Naive thymus-derived CD4-positive, alpha-beta T cell (primary cell): ENCODE measurements around the gene INO80D. TPM values are rescaled to one million over a fixed set of nuclear protein-coding genes. Genes with fewer than 3 reads are reported as not detected.

Source experiments
- ATAC-seq: fragments of 150-1000 bp; cut with Tn5 transposase; 2 replicates; pipeline ENCODE4 v1.10.0; 2021; ENCODE audit warnings: mild to moderate bottlenecking, moderate library complexity
- CTCF ChIA-PET: fragments of 350-600 bp; sonication (Branson Sonifier 250); formaldehyde crosslinking; loops from one replicate; lab custom pipeline; 2021; ENCODE audit warnings: antibody characterized with exemption; lab: Charles Lee
- POLR2A ChIA-PET: fragments of 350-600 bp; sonication (Branson Sonifier 250); formaldehyde crosslinking; loops from one replicate; lab custom pipeline; 2021; ENCODE audit warnings: antibody characterized with exemption, inconsistent platforms; lab: Charles Lee
- DNase-seq, 9 donors: peaks; one replicate each; pipeline versions ENCODE4 v3.0.0 to v3.0.0-alpha.2; 2020 to 2022; ENCODE audit warnings: mixed read lengths in 1 of 9
- H3K27ac ChIP-seq: one replicate; pipeline ENCODE4 v1.7.0; 2013; ENCODE audit warnings: mild to moderate bottlenecking, low read depth, low read length, moderate library complexity
- H3K27me3 ChIP-seq, 2 donors: one replicate each; pipeline ENCODE4 v1.7.0; 2013; ENCODE audit warnings: low read length in 2 of 2, mild to moderate bottlenecking in 2 of 2, moderate library complexity in 2 of 2; ENCODE audit not compliant: control insufficient read depth in 2 of 2, insufficient read depth in 2 of 2
- H3K36me3 ChIP-seq, 3 experiments: 1 replicate in 2 of 3; 2 replicates in 1 of 3; pipeline ENCODE4 v1.7.0; 2013; ENCODE audit warnings: low read length in 3 of 3, mild to moderate bottlenecking in 3 of 3, moderate library complexity in 1 of 3; ENCODE audit not compliant: insufficient read depth in 3 of 3, control insufficient read depth in 2 of 3
- H3K4me1 ChIP-seq, 2 donors: one replicate each; pipeline ENCODE4 v1.7.0; 2013; ENCODE audit warnings: low read length in 2 of 2, mild to moderate bottlenecking in 2 of 2, moderate library complexity in 1 of 2; ENCODE audit not compliant: control insufficient read depth in 2 of 2, insufficient read depth in 2 of 2
- H3K4me3 ChIP-seq: 2 replicates; pipeline ENCODE4 v1.7.0; 2013; ENCODE audit warnings: mild to moderate bottlenecking, low read length
- H3K9me3 ChIP-seq, 3 experiments: 1 replicate in 2 of 3; 2 replicates in 1 of 3; pipeline ENCODE4 v1.7.0; 2013; ENCODE audit warnings: low read length in 3 of 3; ENCODE audit not compliant: control insufficient read depth in 2 of 3
- H3K27ac Mint-ChIP-seq, 9 donors: one replicate each; pipeline ENCODE4 v1.8.0; 2020 to 2022; ENCODE audit warnings: mixed read lengths in 9 of 9, mild to moderate bottlenecking in 8 of 9, moderate library complexity in 5 of 9, inconsistent platforms in 2 of 9
- H3K27me3 Mint-ChIP-seq, 5 donors: one replicate each; pipeline ENCODE4 v1.8.0; 2021 to 2022; ENCODE audit warnings: mixed read lengths in 5 of 5, mild to moderate bottlenecking in 1 of 5
- H3K36me3 Mint-ChIP-seq, 5 donors: one replicate each; pipeline ENCODE4 v1.8.0; 2020 to 2022; ENCODE audit warnings: mixed read lengths in 5 of 5, mild to moderate bottlenecking in 3 of 5, inconsistent platforms in 1 of 5
- H3K4me1 Mint-ChIP-seq, 7 donors: one replicate each; pipeline ENCODE4 v1.8.0; 2020 to 2022; ENCODE audit warnings: mixed read lengths in 7 of 7, mild to moderate bottlenecking in 3 of 7, inconsistent platforms in 1 of 7
- H3K4me3 Mint-ChIP-seq, 10 donors: one replicate each; pipeline ENCODE4 v1.8.0; 2020 to 2022; ENCODE audit warnings: mild to moderate bottlenecking in 10 of 10, mixed read lengths in 10 of 10, moderate library complexity in 6 of 10, inconsistent platforms in 2 of 10
- H3K9me3 Mint-ChIP-seq, 11 donors: one replicate each; pipeline ENCODE4 v1.8.0; 2020 to 2022; ENCODE audit warnings: mixed read lengths in 11 of 11, mild to moderate bottlenecking in 4 of 11, inconsistent platforms in 1 of 11, moderate library complexity in 1 of 11
- intact Hi-C, 2 donors: fragments of 100-400 bp; cut with micrococcal nuclease; formaldehyde crosslinking; loops; one replicate each; pipeline ENCODE4 v1.15.1; 2023
- polyA plus RNA-seq, 2 donors: library from polyadenylated mRNA; unstranded; fragments of 300-500 nt; fragmentation: Illumina TruSeq; gene quantifications; one replicate each; pipeline ENCODE4 v1.2.3, GENCODE V29; 2021
- total RNA-seq, 6 experiments: library from RNA in 5 of 6; stranded (reverse) in 5 of 6; gene quantifications; 1 replicate in 5 of 6; 2 replicates in 1 of 6; pipeline ENCODE4 v1.2.3 and lab custom pipeline; 2021 to 2026

INO80D gene
- total and polyA plus RNA-seq, 7 experiments from 2014 or later, result 13.4 to 50.9 (median 43.1) TPM

DNA sequence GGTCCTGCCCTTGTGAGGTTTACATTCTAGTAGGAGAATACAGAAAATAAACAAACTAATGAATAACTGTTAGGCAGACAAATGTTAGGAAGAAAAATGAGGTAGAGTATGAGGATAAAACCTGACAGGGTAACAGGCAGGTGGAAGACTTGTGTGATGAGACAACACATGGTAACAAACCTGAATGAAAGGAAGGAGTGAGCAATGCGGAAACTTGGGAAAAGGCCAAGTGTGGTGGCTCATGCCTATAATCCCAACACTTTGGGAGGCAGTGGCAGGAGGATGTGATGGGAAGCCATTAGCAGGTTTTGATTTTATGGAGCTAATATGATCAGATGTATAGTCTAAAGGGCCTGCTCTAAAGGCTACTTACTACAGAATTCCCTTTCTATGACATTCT lies 74.2 kb downstream of the INO80D start:
- H3K36me3 Mint-ChIP-seq, result peaks cover 25 to 54% (median 51%) of the 10 kb centered on the region in 5 donors
- H3K27ac Mint-ChIP-seq, result peak overlapping the region in 4 of 9 donors; percentile 16 to 66 (median 40)
- peaks cover 0 to 5% (median 0%) of the 10 kb centered on the region in 7 donors for H3K4me1 Mint-ChIP-seq
- DNase-seq (no peak), ATAC-seq (no peak)
- Histone ChIP-seq H3K36me3 (peaks cover 0 to 72% (median 9%) of the 10 kb centered on the region in 3 experiments), H3K4me1 (no peaks in the 10 kb centered on the region), H3K27me3 (no peaks in the 10 kb centered on the region), H3K4me3 (no peak overlapping the region), H3K9me3 (no peaks in the 10 kb centered on the region), H3K27ac (no peak overlapping the region)
- no peaks in the 10 kb centered on the region for H3K27me3 Mint-ChIP-seq
- ChIA-PET CTCF (no interaction called here), POLR2A (no interaction called here)
- H3K9me3 Mint-ChIP-seq, result peaks cover 0 to 15% (median 9%) of the 10 kb centered on the region in 11 donors
- intact Hi-C loops, result loop anchor here in 1 of 2 donors (5.0 kb wide), 1 partner anchor 76 kb away; the partner anchor contains the start of gene INO80D
- H3K4me3 Mint-ChIP-seq, result no peak overlapping the region

- H3K27ac Mint-ChIP-seq, result peak overlapping the region in 1 of 9 donors; percentile 16
These were observed 74.9 kb downstream of the INO80D start for GRCh38 chr2:206011018-206011614.

DNA sequence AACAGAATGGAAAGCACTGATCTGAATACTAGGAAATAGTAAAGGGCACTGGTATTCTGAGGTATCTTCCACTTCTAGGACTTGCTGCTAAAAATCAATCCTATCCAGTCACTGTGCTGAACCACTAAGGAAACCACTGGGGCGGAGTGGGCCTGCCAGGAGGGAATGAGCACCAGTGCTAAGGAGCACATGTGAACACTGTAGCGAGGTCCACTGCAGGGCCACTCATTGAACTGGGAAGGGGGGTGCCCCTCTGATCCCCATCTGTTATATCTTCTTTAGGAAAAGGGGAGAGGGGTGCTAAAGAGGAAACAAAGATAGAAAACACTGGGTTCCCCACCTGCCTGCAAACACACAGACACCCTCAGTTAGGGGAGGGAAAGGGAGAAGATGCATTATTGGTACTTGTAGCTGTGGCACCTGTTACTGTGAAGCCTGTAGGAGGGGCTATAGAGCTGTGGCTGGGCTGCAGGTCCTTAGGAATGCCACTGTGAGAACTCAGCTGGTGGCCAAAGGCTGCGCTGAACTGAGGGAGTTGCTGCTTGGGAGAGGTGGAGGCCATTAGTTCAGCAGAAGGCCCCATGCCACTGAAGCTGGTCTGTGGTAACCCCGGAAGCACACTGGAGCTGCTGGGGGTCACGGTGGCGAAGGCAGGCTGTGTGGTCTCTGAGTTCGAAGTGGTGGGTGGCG lies 81.8 kb downstream of the INO80D start:
- Mint-ChIP-seq H3K4me3 (no peak overlapping the region), H3K9me3 (no peaks in the 10 kb centered on the region), H3K36me3 (peaks cover 16 to 59% (median 37%) of the 10 kb centered on the region in 5 donors), H3K4me1 (peaks cover 0 to 12% (median 1%) of the 10 kb centered on the region in 7 donors), H3K27me3 (no peaks in the 10 kb centered on the region), H3K27ac (peak overlapping the region in 1 of 9 donors; percentile 38)
- Histone ChIP-seq H3K27me3 (no peaks in the 10 kb centered on the region), H3K9me3 (no peaks in the 10 kb centered on the region), H3K4me3 (no peak overlapping the region), H3K36me3 (peaks cover 7 to 67% (median 13%) of the 10 kb centered on the region in 3 experiments), H3K4me1 (no peaks in the 10 kb centered on the region), H3K27ac (no peak overlapping the region)
- DNase-seq, result peak in 2 of 9 donors; percentile 5 to 10
- CTCF ChIA-PET, result no interaction called here
- peak; percentile 34 for ATAC-seq
- POLR2A ChIA-PET, result no interaction called here
- intact Hi-C loops, result loop anchor here in 1 of 2 donors (5.0 kb wide), 1 partner anchor 153 kb away; the partner anchor contains the start of genes EEF1B2 and NDUFS1

More at GRCh38 chr2:206011018-206011614, 74.9 kb downstream of the INO80D start:
- H3K27me3 ChIP-seq, result no peaks in the 10 kb centered on the region
- H3K9me3 Mint-ChIP-seq, result peaks cover 0 to 9% (median 3%) of the 10 kb centered on the region in 11 donors
- DNase-seq, result no peak
- no peaks in the 10 kb centered on the region for H3K9me3 ChIP-seq
- H3K27me3 Mint-ChIP-seq, result no peaks in the 10 kb centered on the region
- H3K36me3 ChIP-seq, result peaks cover 0 to 72% (median 9%) of the 10 kb centered on the region in 3 experiments
- H3K27ac ChIP-seq, result no peak overlapping the region
- ChIA-PET CTCF (no interaction called here), POLR2A (interaction anchor here (0.6 kb wide), 1 partner anchor 49 kb away, joined by 4 read pairs; no protein-coding TSS in a partner anchor)
- H3K4me3 Mint-ChIP-seq, result no peak overlapping the region
- peaks cover 18 to 50% (median 46%) of the 10 kb centered on the region in 5 donors for H3K36me3 Mint-ChIP-seq
- H3K4me1 ChIP-seq, result no peaks in the 10 kb centered on the region
- intact Hi-C loops, result loop anchor here in 1 of 2 donors (5.0 kb wide), 1 partner anchor 76 kb away; the partner anchor contains the start of gene INO80D
- peaks cover 0 to 5% (median 0%) of the 10 kb centered on the region in 7 donors for H3K4me1 Mint-ChIP-seq
- no peak for ATAC-seq
- no peak overlapping the region for H3K4me3 ChIP-seq

DNA sequence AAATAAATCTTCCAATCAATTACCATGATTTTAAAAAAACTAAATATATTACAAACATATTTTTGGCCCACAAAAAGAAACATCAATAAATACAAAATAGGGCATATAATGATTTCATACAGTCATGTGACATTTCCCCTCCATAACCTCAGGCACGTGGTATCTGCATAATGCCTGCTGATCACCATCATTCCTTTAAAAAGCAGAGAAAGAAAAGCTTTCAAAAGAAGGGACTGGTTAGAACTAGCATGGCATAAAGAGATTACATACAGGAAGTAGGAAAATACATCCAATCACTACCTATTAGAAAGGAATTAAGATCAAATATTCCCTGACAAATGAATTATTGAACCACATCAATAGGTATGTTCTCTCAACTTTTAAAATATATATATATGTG lies 83.5 kb downstream of the INO80D start:
- no peaks in the 10 kb centered on the region for H3K9me3 Mint-ChIP-seq
- H3K27ac Mint-ChIP-seq, result no peak overlapping the region
- ATAC-seq (no peak), DNase-seq (no peak)
- POLR2A ChIA-PET, result interaction anchor here (0.7 kb wide), 1 partner anchor 85 kb away, joined by 3 read pairs; no protein-coding TSS in a partner anchor
- Histone ChIP-seq H3K4me1 (no peaks in the 10 kb centered on the region), H3K9me3 (no peaks in the 10 kb centered on the region), H3K4me3 (no peak overlapping the region), H3K27ac (no peak overlapping the region), H3K27me3 (no peaks in the 10 kb centered on the region), H3K36me3 (peaks cover 7 to 64% (median 13%) of the 10 kb centered on the region in 3 experiments)
- intact Hi-C loops, result loop anchor here in 1 of 2 donors (5.0 kb wide), 1 partner anchor 155 kb away; the partner anchor contains the start of genes EEF1B2 and NDUFS1
- no peak overlapping the region for H3K4me3 Mint-ChIP-seq
- peaks cover 16 to 62% (median 40%) of the 10 kb centered on the region in 5 donors for H3K36me3 Mint-ChIP-seq
- no peaks in the 10 kb centered on the region for H3K27me3 Mint-ChIP-seq
- CTCF ChIA-PET, result no interaction called here
- peaks cover 0 to 12% (median 6%) of the 10 kb centered on the region in 7 donors for H3K4me1 Mint-ChIP-seq

DNA sequence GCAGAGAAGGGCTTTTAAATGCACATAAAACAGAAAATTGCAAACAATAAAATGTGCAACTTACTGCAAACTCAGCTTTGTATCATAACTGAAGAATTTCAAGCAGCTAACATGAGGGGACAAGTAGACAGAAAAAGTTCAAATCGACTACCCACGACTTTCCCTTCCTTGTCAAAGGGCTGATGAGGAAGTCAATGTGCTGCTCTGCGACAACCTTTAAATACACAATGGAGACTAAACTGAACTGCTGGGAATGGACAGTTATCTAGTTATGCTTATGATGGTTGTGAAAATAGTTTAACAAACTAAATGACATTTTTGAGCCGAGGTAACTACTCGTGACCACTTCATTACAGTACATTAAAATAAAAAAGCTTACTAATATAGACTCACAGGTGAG lies 84.1 kb downstream of the INO80D start:
- Mint-ChIP-seq H3K27me3 (no peaks in the 10 kb centered on the region), H3K4me3 (no peak overlapping the region), H3K27ac (peak overlapping the region in 3 of 9 donors; percentile 47 to 77 (median 51)), H3K36me3 (peaks cover 16 to 58% (median 36%) of the 10 kb centered on the region in 5 donors), H3K4me1 (peaks cover 0 to 12% (median 6%) of the 10 kb centered on the region in 7 donors), H3K9me3 (no peaks in the 10 kb centered on the region)
- Histone ChIP-seq H3K4me3 (no peak overlapping the region), H3K27me3 (no peaks in the 10 kb centered on the region), H3K36me3 (peaks cover 7 to 59% (median 13%) of the 10 kb centered on the region in 3 experiments), H3K4me1 (no peaks in the 10 kb centered on the region), H3K27ac (no peak overlapping the region), H3K9me3 (no peaks in the 10 kb centered on the region)
- intact Hi-C loops, result loop anchor here in 1 of 2 donors (5.0 kb wide), 1 partner anchor 155 kb away; the partner anchor contains the start of genes EEF1B2 and NDUFS1
- CTCF ChIA-PET, result no interaction called here
- DNase-seq, result no peak
- ATAC-seq, result no peak
- POLR2A ChIA-PET, result interaction anchor here (0.7 kb wide), 1 partner anchor 86 kb away, joined by 3 read pairs; no protein-coding TSS in a partner anchor

DNA sequence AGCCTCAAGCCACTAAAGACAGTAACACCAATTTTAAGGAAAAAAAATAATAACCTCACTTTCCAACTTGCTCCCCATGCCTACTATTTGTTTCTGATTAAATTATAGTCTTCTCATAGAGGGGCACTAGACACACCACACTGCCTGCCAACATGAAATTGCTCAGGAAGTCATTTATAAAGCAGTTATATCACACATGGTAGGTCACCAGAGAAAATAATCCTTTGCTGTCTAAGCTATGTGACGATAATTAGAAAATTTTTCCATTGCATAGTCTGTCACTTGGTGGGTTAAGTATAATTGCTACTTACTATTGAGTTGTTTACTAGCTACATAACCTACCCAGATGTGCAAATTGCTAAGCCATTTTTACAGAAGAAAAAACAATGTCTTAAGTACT lies 85.2 kb downstream of the INO80D start:
- CTCF ChIA-PET, result no interaction called here
- peaks cover 6 to 48% (median 13%) of the 10 kb centered on the region in 3 experiments for H3K36me3 ChIP-seq

More for the DNA sequence above, 85.2 kb downstream of the INO80D start:
- Histone ChIP-seq H3K9me3 (no peaks in the 10 kb centered on the region), H3K4me3 (no peak overlapping the region), H3K4me1 (no peaks in the 10 kb centered on the region), H3K27ac (no peak overlapping the region), H3K27me3 (no peaks in the 10 kb centered on the region)
- ATAC-seq, result no peak
- POLR2A ChIA-PET, result no interaction called here
- H3K27ac Mint-ChIP-seq, result no peak overlapping the region
- peaks cover 16 to 59% (median 32%) of the 10 kb centered on the region in 5 donors for H3K36me3 Mint-ChIP-seq
- intact Hi-C loops, result loop anchor here in 1 of 2 donors (5.0 kb wide), 1 partner anchor 157 kb away; the partner anchor contains the start of genes EEF1B2 and NDUFS1
- peaks cover 0 to 12% (median 6%) of the 10 kb centered on the region in 7 donors for H3K4me1 Mint-ChIP-seq
- no peaks in the 10 kb centered on the region for H3K27me3 Mint-ChIP-seq
- no peak for DNase-seq
- no peak overlapping the region for H3K4me3 Mint-ChIP-seq
- H3K9me3 Mint-ChIP-seq, result no peaks in the 10 kb centered on the region
